Hepatic stellate cell (primary cell): Measurements from ENCODE around the gene RTL1.

Experiments used
- DNase-seq: peaks from one replicate; pipeline ENCODE4 v3.0.0; 2011; ENCODE audit warnings: low spot score

RTL1 gene

DNA sequence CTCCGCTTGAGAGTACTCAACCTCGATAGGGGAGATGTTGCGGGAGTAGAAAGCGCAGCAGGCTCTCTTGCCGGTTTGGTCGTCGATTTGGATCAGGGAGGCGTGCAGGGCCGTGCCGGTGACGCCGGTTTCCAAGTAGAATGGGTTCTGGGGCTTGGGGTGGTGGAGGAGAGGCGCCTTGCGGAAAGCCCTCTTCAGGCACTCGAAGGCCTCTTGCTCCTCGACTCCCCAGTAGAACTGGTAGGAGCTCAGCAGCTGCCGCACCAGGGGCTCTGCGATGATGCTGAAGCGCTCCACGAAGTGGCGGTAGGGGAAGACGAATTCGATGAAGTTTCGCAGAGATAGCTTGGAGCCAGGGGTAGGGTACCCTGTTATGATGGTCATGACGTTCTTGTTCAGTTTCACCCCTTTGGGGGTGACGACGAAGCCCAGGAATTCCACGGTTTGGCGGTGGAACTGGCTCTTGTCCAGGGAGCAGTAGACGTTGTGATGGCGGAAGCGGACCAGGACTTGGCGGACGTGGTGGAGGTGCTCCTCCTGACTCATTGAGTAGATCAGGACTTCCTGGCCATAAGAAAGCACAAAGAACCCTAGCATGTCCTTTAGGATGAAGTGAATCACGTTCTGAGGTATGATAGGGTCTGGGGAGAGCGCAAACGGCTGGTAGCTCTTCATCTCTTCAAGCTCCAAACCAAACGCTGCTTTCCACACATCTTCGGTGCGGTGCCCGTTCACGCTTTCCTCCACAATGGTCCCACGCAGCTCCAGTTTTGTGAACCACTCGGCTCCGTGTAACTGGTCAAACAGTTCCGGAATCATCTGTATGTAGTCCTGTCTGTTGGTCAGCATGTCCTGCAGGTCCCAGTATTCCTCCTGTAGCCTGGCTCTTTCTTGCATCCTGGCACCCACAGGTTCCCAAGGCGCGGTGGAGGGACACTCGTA is 21.2 kb downstream of the RTL1 start:
- no peak for DNase-seq

DNA sequence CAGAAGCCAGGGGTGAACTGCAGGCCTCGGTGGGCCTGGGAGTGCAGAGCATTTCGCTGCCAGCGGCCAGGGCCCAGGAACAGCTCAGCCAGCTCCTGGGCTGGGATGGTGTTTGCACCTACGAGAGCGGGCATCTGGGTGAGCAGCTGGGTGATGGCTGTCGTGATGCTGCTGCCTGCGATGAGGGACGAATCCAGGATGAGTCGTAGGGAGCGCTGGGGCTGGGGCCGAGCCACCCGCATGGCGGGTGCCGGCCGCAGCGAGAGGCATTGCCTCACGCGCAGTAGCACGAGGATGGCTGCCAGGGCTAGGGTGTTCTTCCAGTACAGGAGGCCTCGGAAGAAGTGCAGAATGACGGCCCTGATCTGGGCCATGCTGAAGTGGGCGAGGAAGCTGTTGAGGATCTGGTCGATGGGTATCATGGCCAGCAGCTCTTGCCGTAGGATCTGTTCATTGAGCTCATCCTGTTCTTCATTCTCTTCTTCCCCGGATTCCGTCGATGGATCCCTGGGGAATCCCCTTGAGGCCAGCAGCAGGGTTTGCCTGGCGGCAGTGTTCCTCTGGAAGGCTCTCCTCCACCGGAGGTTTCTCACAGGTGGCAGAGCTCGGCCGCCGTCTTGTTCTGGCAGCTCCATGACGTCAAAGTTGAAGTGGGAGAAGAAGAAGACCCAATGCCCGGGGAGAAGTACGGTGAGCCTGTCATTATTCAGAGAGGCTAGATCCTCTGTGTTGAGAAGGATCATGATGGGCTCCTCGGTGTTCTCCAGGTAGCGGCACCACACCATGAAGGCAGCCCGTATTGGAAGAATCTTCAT is 22.1 kb downstream of the RTL1 start:
- DNase-seq: no peak

DNA sequence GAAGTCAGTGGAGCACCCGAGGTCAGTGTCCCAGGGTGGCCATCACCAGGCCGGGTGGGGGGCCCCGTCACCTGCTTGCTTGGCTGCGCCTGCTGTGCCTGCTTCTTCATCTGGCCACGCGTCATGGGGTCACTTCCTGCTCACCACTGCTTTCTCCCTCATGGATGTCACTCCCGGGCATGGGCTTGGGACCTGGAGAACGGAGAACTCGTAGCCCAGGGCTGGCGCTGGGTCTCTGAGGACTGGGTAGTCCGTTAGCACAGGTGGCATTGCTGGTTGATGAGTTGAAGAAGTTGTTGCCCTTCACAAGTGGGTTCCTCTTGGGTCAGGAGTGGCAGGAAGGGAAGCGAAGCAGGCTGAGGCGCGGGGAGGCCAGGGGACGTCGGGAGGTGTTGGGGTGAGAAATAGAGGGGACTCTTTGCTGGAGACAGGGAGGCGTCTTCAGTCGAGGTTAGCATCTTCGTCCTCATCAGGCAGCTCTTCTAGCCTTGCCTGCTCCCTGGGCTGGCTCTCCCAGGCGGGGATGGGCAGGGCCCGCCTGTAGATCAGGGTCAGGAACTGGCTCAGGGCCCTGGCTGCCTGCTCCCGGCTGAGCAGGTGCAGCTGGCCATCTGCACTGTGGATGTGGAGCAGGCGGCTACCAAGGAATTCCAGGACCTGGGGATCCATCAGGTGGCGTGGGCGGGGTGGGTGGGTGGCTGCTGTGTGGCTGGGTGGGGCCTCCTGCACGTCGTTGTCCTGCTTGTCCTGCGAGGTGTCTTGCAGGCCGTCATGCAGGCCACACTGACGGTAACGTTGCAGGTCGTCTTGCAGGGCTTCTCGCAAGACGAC is 23.0 kb downstream of the RTL1 start:
- DNase-seq: no peak

DNA sequence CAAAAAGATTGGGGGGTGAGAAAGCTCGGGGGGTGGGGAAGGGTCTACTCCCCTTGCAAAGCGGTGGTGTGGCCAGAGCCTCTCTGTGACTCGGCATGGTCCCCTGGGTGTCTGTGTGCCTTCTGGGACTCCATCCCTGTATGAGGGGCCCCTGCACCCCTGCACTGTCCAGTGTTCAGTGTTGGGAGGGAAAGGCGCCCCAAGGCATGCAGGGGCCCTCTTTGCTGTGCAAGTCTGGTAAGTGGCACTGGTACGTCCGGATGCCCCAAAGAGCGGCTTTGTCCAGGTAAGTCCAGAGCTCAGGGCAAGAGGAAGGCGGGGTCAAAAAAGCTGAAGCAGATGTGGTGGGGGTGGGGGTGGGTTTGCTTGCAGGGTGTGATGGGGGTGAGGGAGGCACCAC is 23.7 kb downstream of the RTL1 start:
- DNase-seq: no peak

DNA sequence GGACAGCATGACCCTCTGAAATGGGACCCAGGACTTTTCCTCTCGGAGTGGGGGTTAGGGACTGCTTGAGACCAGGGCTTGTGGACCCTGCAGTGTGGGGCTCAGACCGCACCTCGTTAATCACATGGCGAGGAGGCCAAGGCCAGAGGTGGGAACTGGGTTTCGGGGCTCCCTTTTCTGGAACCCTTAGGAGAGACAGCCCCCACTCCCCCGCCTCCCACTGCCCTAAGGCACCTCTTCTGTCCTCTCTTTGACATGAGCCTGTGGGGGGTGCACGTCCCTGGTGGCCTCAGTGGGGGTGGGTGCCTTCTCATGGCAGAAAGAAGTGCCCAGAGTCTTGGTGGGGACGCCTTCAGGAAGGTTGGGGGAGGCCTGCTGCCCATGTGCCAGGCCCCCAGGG is 24.3 kb downstream of the RTL1 start:
- no peak for DNase-seq

DNA sequence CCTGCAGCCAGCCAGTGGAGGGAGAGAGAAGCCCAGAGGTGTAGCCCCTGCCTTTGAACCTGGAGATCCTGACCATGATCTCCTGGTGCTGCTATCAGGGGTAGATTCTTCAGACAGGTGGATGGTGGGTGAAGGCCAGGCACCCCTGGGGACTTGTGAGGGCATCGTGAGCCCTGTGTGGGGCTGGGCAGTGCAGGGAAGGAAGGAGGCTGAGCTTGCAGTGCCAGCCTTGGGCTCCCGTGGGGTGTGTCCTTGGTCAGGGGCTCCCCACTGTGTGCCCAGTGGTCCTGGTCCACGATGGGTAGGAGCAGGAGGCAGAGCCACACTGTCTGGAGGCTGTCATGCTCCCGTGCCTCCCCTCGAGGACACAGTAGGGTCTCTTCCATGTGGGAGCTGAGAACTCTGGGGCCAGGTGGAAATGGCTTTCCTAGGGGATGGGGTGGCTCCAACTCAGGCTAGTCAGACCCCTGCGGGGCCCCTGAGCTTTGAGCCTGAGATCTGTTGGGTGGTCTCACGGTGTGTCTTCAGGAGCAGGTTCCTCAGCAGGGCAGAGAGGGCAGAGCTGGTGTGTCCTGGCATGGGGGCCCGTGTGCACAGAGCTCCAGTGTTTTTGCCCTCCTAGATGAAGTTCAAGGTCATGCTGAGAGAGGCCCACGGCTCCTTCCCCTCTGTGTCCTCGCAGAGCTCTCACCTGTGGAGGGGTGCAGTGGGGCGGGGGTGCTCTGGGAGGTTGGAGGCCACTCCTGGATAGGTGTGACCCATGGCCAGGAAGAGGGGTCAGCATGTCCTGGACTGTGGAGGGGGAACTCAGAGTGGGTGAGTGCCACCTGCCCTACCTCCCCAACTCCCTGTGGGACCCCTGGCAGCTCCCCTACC is 25.0 kb downstream of the RTL1 start:
- no peak for DNase-seq

DNA sequence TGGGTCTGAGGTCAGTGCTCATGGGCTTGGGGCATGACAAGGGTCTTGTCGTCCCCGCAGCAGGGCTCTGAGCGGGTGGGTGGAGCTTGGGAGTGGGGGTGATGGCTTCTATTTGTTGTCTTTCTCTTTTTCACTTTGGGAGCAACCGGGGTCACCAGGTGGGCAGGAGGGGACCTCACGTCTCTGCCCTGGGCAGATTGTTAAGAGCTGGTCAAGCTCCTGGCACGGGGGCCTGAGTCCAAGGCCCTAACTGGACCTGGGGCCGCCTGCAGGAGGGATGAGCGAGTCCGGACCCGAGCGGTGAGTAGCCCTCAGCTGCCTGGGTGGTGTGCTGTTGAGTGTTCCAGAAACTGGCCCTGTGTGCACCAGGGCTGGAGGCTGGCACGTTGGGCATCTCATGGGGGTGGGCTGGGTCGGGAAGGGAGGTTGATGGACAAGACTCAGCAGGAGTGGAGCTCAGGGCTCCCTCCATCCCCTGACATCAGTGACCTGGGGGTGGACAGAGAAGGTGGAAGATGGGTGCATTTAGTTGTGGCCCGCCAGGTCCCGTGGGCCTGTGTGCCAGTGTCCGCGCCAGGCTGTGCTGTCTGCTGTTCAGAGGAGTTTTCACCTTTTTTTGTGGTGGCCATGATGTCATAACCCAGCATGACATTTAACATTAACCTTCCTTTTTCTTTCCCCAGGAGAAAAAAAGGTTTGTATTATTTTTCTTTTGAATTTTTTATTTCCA is 27.5 kb downstream of the RTL1 start:
- DNase-seq: no peak

DNA sequence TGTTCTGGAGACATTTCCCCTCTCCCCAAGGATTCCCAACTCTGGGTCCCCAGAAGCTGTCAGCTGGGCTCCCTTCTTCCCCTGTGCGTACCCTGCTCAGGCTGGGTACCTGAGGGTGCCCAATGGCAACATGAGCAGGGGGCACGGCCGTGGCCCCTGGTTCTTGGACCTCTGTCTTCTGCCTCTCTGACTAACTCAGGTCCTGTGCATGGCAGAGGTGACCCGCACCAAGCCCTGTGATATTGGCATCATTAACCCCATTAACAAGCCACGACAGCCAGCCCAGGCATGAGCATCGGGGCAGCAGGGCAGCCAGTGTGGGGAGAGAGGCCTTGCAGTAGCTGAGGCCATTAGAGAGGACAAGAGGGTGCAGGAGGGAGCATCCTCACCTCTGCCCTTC is 28.4 kb downstream of the RTL1 start:
- DNase-seq: no peak

DNA sequence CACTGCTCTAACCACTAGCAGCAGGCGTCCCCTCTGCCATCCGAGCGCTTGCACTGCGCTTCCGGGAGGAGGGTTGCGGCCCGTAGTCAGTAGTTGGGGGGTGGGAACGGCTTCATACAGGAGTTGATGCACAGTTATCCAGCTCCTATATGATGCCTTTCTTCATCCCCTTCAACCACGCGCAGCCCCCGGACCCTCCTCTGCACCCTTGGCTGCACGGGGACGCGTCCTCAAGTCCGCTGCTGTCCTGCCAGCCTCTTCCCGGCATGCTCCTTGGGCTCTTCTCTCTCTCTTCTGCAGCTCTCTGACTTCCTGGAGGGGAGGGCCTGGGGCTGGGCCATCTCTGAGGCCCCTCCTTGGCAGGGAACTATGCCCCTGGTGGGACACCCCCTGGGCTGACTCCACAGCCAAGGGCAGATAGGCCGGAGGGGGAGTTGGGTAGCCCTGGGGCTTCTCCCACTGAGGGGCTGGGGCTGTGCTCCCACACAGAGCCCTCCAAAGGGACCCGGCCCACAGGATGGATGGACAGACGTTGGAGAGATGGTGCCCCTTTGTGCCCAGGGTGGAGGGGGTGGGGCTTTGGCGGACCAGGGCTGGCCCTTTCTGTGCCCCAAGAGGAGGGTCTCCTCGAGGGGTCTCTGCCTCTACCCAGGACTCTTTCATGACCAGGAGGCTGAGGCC is 29.0 kb downstream of the RTL1 start:
- no peak for DNase-seq

DNA sequence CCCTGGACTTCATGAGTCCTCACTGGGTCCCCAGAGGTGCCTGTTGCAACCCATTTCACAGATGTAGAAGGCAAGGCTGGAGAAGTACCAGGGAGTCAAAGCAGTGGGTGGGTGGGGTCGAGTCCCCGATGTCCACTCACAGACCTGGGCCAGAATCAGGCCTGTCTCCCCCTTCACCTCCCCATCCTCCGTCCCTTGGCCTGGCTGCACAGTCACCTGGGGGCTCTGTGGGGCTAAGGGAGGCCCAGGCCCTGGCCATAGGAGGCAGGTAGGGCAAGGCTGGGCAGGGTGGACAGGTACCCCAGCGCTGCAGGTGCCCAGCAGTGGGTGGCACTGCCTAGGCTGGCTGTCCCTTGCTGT is 29.5 kb downstream of the RTL1 start:
- no peak for DNase-seq

DNA sequence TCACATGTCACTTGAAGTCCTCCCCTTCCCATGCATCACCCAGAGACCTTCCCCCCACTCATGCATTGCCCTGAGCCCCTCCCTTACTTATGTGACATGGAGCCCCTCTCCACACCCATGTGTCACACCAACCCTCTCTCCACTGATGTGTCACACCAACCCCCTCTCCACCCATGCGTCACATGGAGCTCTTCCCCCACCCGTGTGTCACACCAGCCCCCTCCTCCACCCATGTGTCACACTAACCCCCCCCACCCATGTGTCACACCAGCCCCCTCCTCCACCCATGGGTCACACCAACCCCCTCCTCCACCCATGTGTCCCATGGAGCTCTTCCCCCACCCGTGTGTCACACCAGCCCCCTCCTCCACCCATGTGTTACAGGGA is 30.4 kb downstream of the RTL1 start:
- DNase-seq: peak; percentile 16

DNA sequence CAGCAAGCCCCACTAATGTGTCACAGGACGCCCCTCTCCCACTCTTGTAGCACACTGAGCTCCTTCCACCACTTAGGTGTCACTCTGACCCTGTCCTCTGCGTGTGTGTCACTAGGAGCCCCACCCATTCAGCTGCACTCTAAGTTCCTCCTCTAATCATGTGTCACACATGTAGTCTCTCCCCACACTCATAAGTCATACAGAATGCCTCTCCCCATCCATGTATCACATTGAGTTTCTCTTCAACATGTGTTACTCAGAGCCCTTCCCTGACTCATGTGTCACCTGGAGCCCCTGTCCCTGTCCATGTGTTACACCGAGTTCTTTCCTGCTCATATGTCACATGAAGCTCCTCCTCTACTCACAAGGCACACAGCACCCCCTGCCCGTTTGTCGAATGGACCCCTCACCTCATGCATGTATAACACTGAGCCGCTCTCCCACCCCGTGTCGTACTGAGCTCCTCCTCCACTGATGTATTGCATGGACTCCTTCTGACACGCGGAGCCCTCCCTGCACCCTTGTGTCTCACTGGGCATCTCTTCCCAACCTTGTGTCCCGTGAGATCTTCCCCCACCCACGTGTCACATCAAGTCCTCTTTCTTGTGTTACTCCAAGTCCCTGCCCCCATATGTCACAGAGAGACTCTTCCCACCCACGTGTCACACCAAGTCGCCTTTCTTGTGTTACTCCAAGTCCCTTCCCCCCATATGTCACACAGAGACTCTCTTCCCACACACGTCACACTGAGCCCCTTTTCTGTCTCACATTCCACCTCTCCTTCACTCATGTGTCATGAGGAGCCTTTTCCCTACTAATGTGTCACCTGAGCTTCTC is 31.0 kb downstream of the RTL1 start:
- DNase-seq: no peak

DNA sequence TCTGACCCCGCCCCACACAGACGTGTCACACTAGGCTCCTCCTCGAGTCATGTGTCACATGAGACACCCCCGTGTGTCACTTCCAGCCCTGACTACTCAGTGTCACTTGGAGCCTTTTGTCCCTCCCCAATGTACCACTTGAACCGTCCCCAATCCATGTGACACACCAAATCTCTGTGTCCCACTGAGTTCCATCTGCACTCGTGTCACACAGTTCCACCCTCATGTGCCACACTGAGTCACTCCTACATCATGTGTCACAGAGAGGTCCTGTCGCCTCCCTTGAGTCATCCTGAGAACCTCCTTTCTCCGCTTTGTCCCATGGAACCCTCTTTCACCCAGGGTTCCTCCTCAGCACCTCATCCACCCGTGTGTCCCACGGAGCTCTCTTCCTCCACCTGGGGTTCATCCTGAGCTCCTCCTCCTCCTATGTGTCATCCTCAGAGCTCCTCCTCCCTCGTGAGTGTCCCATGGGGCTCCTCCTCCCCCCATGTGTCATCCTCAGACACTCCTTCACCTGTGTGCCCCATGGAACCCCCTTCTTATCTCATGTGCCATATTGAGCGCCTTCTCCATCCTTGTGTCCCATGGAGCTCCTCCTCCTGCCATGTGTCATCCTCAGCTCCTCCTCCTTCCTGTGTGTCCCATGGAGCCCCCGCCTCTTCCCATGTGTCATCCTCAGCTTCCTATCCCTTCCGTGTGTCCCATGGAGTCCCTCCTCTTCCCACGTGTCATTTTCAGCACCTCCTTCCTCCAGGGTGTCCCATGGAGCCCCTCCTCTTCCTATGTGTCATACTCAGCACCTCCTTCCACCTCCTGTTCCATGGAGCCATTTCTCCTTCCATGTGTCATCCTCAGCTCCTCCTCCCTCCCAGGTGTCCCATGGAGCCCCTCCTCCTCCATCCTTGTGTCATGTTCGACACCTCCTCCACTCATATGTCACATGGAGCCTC is 32.0 kb downstream of the RTL1 start:
- DNase-seq: no peak

DNA sequence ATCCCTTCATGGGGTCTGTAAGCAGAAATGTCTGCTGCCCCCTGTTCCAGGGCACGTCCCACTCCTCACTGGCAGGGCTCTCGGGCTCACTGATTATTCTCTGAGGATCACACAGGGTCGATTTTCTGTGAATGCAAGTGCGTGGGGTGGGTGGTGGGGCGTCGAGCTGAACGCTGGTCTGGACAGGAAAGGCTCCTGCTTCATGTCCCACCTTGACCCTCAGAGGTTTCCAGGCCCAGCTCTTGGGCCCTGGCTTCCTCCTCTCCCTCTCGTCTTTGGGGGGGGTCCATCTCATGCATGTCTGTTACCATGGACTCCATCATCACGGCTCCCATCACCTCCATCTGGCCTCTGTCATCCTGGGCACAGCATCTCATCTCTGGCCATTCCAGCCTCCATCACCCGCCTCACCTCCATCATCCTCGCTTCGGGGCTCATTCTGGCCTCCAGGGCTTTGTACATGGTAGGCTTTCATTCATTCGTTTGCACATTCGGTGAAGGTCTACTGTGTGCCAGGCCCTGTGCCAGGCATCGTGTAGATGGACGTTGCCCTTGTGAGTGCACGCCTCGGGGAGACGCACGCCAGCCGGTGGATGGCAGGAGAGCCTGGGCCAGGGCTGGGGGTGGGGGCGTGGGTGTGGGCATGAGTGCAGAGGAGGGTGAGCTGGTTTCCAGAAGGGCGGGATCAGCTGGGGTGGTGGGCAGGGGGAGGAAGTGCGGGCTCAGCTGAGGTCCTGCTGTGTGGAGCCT is 34.7 kb downstream of the RTL1 start:
- no peak for DNase-seq

DNA sequence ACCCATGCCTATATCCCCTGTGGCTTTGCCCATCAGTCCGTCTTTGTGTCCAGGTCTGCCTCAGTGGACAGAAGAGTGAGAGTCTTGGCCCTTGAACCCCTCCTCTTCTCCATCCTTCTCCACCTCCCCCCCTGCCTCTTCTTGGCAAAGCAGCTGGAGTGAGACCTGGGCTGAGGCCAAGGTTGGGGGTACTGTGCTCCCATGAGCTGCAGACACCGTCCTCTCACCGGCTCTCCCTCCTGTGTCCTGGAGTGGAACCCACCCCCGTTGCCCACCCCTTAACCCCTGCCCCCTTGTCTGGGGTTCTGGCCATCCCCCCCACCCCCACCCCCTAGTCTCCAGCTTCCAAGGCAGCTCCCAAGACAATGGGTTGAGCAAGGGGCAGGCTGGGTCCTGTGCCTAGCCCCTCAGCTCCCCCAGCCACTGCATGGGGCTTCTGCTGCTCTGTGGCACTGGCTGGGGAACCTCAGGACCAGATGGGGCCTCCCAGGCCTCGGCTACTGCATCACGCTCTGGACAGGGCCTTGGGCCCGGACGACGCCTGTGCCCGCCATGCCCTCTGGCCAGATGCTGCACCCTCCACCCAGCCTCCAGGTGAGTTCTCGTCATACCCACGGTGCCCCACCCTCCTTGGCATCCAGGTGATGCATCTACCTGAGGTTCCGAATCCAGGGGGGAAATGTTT is 35.7 kb downstream of the RTL1 start:
- no peak for DNase-seq
